HG02870 (cell line): ENCODE data around the gene TRPM4.
"Not testable (repeated sequence)": the region's sequence is repeated elsewhere in the genome, so short reads cannot be mapped to it uniquely, and the experiment has no call there.

Experiments used
- ATAC-seq: cut with Tn5 transposase; IDR thresholded peaks from one replicate; pipeline ENCODE4 v1.9.1; 2021; ENCODE audit warnings: mild to moderate bottlenecking, moderate library complexity; ENCODE audit not compliant: unreplicated experiment

Gene TRPM4

DNA sequence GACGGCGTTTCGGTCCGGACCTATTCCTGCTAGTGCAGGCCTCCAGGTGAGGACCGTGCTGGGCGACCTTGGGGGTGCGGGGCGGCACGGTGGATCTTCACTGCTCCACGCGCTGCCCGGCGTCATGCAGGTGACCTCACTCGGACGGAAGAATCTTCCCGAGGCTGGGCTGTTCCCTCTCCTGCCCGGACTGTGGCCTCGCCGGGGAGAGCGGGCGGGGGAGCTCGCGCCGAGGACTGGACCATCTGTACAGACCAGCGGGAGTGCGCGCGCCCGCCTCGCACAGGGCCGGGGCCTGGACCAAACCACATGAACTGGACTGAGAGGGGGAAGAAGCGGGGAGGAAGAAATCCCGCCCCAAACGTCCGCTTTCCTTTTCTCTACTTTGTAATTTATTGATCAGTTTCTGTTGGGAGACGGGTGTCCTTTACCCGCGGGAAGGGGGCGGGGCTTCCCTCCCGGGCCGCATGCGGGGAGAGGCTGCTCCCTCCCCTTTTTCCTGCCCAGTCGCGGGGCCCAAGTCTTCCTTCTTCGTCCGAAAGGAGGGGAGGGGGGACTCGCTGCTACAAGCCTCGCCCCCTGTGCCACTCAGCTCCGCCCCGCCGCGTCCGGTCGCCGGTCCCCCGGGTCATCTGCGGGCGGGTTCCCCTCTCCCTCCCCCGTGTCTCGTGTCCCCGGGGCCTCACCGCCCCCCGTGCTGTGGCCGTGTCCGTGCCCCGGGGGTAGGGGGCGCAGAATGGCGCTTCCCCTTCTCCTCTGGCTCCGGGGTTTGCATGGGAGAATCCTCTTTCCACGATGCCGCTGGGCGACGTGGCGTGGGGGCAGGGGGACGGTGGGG, 7.3 kb upstream of the TRPM4 start:
- no peak for ATAC-seq

DNA sequence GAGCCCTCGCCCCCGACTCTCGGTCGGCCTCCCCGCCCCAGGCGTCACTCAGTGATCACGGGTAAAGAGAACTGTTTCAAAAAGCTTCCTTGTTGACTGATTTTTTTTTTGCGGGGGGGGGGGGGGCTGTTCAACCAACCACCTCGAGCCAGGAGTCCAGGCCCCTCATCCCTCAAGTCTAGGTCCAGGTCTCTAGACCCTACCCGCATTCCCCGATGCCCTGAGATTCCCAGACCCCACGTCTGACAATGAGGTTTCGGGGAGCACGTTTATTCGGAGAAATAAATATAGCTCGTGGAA, 6.7 kb upstream of the TRPM4 start:
- no peak for ATAC-seq

DNA sequence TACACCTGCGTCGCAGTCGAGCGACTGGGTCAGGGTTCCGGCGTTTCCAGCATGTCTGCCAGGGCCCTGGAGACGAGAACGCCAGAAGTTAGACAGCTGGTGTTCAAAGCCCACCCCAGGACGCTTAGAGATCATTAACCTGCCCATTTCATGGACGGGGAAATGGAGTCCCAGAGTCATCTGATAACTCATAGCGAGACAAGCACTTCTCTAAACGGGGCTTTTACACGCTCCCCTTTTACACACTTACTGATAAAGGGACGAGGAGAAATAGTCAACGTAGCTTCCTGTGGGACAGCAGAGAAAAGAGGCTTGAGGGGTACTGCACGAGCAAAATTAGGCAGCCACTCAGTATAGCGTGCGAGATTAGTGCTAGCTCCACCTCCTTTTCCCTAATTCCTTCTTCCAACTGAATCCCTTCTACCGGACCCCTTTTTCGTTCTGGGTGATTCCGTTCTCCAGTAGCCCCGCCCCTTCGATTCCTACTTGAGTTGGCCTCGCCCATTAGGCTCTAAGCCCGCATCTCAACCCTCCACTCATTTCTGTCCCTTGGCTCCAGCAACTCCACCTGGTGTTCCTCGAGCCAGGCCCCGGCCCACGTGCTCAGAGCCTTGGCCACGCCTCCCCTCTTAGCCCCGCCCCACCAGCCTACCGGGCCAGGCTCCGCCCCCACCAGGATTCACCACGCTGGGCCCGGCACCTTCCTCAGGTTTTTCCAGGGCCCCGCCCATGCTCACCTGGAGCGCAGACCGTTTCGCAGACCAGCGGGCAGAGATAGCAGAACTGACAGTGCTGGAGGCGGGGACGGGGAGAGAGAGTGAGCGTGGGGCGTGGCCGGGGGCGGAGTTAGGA, 6.1 kb upstream of the TRPM4 start:
- no peak for ATAC-seq

DNA sequence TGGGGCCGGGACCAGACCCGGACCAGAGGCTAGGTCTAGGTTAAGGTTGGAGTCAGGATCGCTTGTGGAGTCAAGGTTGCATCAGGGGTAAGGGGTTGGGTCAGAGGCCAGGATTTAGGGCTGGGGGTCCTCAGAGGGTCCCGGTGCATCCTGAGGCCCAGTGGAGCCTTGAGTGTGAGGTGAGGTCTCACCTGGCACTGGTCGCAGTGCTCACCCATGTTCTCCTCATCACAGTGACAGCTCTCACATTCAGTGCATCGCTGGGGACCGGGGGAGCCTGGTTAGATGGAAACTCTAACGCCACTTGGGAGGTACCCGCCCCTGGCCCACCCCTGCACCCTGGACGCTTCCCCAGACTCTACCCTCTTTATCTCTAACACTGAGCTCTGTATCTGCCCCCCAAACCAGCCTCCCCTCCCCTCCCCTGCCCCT, 5.5 kb upstream of the TRPM4 start:
- ATAC-seq: no peak

DNA sequence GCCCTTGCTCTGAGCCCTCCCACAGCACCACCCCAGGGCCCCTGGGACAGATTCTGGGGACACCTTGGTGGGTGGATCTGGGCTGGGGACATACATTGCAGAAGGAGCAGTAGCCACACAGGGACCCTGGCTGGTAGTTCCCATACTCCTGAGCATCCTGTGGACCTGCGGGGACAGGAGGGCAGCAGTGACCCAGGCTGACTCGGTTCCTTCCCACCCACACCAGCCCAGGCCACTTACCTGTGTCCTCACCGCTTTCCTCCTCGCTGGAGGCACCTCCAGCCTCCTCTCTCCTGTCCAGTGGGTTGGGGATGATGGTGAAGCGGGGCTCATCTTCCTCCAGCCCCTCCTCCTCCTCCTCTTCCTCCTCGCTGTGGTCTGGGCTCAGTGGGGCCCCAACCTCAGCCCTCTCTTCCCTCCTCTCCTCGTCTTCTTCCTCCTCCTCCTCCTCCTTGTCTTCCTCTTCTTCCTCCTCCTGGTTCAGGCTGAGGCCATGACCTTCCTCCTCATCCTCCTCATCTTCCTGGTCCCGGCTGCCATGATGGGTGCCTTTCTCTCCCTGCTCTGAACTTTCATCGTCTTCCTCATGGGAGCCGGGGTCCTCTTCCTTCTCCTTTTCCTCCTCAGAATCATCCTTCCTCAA, 4.3 kb upstream of the TRPM4 start:
- ATAC-seq: no peak

DNA sequence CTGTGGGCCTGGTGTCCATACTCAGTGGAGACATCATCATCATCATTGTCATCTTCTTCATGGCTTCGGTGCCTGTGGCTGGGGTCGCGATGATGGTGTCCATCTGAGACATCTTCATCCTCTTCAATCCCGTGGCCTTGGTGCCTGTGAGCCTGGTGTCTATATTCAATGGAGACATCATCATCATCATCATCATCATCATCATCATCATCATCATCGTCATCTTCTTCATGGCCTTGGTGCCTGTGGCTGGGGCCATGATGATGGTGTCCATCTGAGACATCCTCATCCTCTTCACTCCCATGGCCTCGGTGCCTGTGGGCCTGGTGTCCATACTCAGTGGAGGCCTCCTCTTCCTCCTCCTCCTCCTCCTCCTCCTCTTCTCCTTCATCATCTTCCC, 3.3 kb upstream of the TRPM4 start:
- ATAC-seq: no peak

DNA sequence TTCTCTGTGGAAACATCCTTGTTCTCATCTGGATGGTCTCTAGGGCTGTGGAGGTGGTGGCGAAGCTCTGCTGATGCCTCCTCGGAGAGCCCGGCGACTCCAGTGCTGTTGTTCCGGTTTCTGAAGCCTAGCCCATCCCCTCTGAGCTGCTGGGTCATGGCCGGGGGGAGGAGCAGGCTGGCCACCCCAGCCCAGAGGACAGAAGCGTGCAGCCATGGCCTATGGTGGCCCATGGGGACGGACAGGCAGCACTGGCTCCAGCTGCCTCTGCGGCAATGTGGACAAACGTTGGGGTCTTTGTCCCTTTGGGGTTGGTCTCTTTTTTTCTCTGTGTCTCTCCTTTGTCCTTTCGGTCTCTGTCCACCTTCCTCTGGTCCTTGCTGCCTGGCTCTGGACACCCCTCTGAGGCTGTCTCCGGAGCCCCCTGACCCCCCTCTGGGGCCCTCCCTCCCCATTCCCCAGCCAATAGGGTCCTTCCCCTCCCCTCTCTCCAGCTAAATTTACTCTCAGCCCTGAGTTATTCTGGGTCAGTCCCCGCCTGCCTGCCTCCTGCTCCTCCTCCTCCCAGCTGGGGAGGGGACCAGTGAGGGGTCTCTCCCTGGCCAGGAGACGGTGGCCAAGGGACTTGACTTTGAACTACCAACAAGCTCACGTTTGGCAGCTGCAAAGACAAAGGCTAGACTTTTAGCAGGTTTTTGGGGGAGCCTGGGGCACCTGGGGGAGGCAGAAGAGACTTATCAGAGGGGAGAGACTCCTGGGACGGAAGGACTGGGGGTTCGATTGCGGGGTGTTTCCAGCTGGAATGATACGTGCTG, 2.4 kb upstream of the TRPM4 start, which contains the start of gene HRC:
HRC (minus strand) TSS at position 392 of the 815 bp plus-strand sequence; CDS start at position 233, 159 bp downstream.
- ATAC-seq: no peak

DNA sequence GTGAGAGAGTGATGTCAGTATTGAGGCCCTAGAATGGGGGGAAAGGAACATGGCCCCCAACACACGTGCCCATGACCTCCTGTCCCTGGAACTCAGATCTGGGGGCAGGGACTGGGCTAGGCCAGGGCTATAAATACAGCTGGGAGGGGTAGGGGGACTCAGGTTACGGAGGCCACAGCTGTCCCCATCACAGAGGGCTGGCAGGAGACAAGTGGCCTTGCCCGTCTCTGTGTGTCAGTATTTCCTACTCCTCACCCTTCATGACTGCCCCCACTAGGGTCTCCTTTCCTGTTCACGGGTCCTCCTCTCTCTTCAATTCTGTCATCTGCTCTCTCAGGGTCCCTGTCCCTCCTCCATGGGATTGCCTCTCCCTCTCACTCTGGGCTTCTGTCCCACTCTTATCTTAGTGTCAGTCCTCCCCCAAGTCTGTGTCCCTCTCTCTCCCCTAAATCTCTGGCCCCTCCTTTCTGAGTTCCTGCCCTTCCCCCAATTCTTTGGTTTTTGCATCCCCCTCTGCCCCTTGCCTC, 1.7 kb upstream of the TRPM4 start:
- ATAC-seq: no peak

DNA sequence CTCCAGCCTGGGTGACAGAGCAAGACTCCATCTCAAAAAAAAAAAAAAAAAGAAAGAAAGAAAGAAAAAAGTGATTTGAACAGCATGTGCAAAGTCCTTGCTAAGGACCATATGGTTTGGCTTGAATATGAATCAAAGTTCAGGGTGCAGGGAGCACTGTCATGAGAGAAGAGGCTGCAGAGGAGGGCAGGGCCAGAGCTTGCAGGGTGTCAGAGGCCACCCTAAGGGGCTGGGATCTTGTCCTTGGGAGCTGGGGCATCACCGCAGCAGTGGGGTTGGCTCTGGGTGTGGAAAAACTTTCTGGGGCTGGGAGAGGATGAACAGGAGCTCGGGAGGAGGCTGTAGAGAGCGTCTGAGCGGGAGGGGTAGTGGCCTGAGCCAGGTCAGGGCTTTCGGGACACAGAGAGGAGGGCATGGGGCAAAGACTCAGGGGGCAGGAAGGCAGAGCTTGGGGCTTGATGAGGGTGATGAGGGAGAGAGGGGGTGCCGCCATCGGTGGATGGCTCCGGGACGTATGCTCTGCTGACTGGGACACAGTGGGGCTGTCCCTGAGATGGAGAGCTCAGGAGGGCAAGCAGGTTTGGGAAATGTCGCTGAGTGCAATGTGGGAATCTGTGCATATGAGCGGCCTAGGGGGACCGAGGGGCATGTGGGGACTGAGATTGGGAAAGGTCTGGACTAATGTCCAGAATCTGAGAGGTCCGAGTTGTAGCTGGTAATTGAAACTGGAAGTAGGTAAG, 3.0 kb downstream of the TRPM4 start:
- ATAC-seq: no peak

DNA sequence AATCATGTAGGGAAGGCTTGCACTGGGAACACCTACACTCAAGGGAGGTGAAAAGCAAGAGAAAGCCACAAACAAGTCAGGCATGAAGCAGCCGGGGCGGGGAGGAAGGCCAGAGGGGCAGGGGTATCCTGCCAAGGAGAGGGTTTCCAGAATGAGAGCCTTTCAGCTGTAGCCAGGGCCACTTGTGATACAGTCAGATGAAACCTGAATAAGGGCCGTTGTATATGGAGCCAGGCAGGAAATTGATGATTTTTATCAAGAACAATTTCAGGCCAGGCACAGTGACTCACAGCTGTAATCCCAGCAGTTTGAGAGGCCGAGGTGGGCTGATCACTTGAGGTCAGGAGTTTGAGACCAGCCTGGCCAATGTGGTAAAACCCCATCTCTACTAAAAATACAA, 4.4 kb downstream of the TRPM4 start:
- no peak for ATAC-seq

DNA sequence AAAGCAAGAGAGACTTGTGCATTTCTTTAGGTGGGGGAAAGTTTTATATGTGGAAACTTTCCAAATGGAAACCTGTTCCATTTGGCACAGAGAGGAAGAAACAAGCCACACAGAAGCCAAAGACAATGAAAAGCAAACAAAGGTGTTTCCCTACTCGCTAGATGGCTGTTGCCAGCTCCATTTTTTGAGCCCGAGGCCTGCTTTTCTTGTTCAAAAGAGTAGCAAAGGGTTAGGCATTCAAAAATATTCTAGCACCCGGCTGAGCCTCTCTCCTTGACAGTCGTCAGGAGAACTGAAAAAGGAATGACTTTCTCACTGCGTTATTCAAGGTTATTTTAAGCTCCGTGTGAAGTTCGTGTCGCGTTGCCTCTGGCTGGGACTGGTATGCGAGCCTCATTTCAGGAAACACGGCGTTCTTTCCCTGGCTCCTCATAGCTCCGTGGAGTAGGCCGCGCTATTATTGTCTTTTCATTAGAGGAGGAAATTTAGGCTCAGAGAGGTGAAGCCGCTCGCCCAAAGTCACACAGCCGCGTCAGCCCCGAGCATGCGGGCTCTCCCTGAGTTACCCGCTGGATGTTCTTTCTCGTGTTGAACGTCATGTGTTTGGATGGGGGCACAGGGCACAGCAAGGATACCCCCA, 7.6 kb downstream of the TRPM4 start:
- no peak for ATAC-seq

DNA sequence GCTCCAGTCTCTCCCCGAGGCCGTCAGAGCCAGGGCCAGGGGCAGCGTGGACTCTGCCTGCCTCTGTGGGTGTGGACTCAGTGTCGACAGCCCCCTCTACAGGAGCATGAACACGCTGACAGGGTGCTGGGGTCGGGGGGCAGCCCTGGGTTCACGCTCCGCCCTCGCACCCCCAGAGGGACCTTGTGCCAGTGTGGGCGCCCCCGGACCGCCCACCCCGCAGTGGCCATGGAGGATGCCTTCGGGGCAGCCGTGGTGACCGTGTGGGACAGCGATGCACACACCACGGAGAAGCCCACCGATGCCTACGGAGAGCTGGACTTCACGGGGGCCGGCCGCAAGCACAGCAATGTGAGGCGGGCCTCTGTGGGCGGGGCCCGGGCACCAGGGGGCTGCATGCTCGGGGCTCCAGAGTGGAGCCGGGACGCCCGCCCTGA, 8.3 kb downstream of the TRPM4 start:
- ATAC-seq: no peak

DNA sequence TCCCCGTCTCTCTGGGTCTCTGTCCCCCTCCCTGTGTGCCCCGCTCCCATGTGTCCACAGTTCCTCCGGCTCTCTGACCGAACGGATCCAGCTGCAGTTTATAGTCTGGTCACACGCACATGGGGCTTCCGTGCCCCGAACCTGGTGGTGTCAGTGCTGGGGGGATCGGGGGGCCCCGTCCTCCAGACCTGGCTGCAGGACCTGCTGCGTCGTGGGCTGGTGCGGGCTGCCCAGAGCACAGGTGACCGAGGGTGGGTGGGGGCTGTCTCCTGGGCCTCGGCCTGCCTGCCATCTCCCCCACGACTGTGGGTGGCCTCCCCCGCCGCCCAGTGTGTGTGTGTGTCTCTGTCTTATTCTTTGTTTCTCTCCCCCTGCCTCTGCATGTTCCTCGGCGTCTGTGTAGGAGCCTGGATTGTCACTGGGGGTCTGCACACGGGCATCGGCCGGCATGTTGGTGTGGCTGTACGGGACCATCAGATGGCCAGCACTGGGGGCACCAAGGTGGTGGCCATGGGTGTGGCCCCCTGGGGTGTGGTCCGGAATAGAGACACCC, 10.3 kb downstream of the TRPM4 start:
- no peak for ATAC-seq

DNA sequence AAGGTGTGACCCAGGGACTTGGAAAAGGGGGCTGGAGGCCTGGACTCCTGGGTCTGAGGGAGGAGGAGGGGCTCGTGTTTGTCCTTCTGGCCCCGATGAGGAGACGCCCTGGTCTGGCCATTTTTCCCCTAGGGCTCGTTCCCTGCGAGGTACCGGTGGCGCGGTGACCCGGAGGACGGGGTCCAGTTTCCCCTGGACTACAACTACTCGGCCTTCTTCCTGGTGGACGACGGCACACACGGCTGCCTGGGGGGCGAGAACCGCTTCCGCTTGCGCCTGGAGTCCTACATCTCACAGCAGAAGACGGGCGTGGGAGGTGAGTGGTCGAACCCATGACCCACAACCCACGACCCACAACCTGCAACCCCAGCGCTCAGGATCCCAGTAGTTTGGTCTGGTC, 10.8 kb downstream of the TRPM4 start:
- ATAC-seq: no peak

DNA sequence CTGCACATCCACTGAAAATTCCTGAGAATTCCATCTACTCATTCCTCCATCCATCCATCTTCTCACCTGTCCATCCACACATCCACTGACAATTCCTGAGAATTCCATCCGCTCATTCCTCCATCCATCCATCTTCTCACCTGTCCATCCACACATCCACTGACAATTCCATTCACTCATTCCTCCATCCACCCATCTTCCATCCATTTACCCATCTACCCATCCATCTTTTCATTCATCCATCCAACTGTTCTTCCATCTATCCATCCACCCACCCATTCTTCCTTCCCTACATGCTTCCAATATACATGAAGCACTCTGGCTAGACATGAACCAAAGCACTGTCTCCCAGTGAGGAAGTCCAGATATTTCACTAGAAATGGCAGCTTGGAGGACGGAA, 15.6 kb downstream of the TRPM4 start:
- no peak for ATAC-seq

DNA sequence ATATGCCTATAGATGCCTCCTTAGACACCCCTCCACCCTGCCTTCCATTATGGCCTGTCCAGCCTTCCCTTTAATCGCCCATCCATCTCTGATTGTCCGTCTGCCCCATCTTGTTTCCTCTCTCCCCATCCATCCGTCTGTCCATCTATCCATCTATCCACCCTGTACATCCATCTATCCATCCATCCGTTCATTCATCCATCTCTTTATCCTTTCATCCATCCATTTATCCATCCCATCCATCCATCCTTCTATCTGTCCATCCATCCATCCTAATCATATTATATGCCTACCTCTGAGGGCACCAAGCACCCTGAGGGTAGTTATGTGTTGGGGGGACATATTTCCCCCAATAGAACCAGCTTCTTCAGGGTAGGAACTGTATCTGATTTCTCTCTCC, 23.1 kb downstream of the TRPM4 start:
- no peak for ATAC-seq

DNA sequence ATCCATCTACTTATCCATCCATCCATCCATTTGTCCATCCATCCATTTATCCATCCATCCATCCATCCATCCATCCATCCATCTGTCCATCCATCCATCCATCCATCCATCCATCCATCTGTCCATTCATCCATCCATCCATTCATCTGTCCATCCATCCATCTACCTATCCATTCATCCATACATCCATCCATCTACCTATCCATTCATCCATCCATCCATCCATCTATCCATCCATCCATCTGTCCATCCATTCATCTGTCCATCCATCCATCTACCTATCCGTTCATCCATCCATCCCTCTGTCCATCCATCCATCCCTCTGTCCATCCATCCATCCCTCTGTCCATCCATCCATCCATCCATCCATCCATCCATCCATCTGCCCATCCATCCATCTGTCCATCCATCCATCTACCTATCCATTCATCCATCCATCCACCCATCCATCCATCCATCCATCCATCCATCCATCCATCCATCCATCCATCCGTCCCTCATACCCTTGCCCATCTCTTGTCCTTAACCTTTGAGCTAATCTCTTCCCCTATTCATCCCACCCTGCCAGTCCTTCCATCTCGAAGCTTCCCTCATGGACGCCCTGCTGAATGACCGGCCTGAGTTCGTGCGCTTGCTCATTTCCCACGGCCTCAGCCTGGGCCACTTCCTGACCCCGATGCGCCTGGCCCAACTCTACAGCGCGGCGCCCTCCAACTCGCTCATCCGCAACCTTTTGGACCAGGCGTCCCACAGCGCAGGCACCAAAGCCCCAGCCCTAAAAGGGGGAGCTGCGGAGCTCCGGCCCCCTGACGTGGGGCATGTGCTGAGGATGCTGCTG, 24.6 kb downstream of the TRPM4 start:
- not testable (repeated sequence) for ATAC-seq

DNA sequence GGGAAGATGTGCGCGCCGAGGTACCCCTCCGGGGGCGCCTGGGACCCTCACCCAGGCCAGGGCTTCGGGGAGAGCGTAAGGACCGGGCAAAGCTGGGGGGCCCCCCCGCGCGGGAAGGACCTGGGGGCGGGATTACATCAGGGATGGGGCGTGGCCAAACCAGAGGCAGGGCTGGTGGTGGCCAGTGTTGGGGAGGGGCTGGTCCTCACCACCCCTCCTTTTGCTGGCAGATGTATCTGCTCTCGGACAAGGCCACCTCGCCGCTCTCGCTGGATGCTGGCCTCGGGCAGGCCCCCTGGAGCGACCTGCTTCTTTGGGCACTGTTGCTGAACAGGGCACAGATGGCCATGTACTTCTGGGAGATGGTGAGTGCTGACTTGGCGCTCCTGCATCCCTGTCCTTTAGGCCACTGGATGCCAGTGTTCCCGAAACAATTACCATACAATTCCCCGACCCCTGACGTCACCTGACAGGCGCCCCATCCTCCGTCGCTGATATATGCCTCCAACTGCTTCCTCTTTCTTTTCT, 25.3 kb downstream of the TRPM4 start:
- ATAC-seq: no peak
